NB4 (cell line): Measurements from ENCODE around the gene S100A9.

ENCODE experiments used
- MYC ChIP-seq: IDR thresholded peaks from 2 replicates; pipeline ENCODE4 v1.6.1; 2011; ENCODE audit warnings: low read depth, low read length
- POLR2A ChIP-seq: IDR thresholded peaks from 2 replicates; pipeline ENCODE4 v1.6.1; 2011; ENCODE audit warnings: mild to moderate bottlenecking; ENCODE audit not compliant: insufficient read length; ENCODE audit errors: extremely low read depth

GRCh38 chr1:153342178-153342577 is 15.5 kb upstream of the S100A9 start:
- TF ChIP-seq POLR2A (no peak), MYC (no peak)
